NCI-H446 treated with DMSO at 0.1 percent for 48 hours (cell line): ENCODE results near the gene TAS2R46.
"Not testable (repeated sequence)": the region's sequence is repeated elsewhere in the genome, so short reads cannot be mapped to it uniquely, and the experiment has no call there.

Experiments
- DNase-seq: peaks from one replicate; lab custom pipeline; 2025; lab: John Stamatoyannopoulos, UW

The TAS2R46 gene

DNA sequence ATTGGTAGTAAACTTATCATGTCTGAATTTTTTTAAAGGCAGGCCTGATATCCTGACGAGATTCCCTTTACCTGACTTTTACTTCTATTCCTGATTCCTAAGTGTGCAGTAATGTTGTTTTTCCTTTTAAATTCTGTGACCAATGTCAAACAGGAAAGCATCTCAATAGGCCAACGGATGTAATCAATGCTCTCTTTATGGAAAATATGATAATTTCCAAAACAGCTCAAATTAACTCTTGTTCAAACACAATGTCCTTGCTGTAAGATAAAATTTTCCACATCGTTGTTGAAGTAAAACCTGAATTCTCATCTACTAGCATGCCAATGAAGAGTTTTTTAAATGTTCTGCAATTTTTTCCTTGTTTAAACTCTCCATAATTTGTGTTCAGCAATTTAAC lies 22.9 kb downstream of the TAS2R46 start:
- no peak for DNase-seq

DNA sequence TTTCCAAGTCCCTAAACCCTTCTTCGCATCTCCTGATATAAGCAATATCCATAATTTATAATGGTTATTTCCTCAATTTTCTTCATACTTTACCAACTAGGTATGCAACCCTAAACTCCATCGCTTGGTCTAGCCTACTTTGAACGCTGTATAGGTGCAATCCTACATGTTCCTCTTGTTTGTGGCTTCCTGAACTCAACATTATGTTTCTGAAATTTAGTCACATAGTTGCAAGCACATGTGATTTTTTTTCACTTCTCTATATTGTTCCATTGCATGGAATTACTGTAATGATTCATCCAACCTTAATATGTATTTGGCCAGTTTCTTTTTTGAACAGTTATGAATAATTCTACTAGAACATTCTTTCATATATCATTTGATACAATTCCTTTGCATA lies 28.1 kb downstream of the TAS2R46 start:
- DNase-seq, result not testable (repeated sequence)

DNA sequence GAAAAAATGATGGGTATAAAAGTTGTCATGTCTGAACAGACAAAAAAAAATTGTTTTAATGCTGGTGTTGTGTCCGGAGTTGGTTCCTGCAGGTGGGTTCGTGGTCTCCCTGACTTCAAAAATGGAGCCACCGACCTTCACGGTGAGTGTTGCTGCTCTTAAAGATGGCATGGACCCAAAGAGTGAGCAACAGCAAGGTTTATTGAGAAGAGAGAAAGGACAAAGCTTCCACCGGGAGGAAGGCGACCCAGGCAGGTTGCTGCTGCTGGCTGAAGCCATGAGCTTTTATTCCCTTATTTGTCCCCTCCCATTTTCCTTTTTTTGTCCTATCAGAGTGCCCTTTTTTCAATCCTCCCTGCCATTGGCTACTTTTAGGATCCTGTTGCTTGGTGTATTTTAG lies 30.8 kb downstream of the TAS2R46 start, which contains the start of gene TAS2R31:
Gene TAS2R31, minus strand, starts transcription at position 101 of the 400 bp plus-strand sequence. Its CDS starts 72 bp downstream, at position 29.
- DNase-seq, result no peak

DNA sequence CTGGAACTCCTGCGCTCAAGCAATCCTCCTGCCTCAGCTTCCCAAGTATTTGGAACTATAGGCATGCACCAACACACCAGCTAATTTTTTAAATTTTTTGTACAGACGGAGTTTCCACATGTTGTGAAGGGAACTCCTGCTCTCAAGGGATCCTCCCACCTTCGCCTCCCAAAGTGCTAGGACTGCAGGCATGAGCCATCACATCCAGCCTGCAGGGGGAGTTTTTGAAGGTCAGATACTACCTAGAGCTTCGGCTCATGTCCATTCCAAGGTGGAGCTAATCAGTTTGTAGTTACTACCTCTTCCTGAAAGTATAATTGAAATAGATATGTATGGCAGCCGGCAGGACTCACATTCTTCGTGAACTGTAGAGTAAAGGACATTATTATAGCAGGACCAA lies 36.0 kb downstream of the TAS2R46 start:
- no peak for DNase-seq

DNA sequence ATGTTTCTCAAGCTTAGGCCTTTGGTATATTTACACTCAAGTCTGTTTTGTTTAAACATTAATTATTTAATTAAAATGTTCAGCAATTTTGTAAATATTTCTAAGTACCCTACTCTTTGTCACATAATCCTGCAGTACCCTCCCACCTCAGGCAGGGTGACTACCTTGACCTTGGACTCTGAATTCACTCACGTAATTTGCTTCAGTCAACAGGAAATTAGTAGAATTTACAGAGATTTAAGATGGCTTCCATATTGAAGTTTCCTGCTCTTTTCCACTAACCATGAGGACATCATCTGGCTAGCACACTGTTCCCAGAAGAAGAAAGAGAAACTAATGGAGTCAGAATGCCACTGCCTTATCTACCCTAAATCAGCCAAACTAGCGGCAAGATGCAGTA lies 38.7 kb downstream of the TAS2R46 start:
- DNase-seq, result no peak

DNA sequence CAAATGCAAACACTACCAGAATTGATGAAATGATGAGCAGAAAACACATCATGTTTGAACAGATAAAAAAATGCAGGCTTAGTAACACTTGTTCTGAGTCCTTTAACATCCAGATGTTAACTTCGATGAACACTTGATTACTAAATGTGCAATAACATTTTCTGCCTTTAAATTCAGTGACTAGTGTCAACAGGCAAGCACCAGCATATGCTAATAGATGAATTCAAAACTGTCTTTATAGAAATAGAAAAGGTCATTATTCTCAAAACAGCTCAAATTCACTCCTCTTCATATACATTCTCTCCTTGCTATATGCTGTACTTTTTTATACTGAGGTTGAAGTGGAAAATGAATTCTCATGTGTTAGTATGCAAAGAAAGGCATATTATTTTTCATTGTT lies 39.6 kb downstream of the TAS2R46 start, which contains the start of gene TAS2R19:
Gene TAS2R19, minus strand, starts transcription at position 101 of the 400 bp plus-strand sequence. Its CDS starts 49 bp downstream, at position 52.
- no peak for DNase-seq

DNA sequence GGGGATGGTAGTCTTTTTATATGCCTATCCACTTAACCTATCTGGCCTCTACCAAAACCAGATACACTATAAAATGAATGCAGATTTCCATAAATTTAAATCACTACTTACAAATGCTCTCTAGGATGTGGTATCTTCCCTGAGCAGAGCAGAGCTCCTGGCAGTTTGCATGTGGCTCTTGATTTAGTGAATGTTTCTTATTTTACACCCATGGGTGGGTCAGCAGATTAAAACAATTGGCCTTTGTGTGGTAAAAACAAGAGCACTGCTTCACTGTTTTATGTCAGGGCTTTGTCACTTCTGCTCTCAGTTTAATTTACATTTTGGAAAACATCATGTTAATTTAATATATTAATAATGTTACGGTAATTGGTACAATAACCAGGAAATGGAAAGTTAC lies 45.2 kb downstream of the TAS2R46 start:
- no peak for DNase-seq

DNA sequence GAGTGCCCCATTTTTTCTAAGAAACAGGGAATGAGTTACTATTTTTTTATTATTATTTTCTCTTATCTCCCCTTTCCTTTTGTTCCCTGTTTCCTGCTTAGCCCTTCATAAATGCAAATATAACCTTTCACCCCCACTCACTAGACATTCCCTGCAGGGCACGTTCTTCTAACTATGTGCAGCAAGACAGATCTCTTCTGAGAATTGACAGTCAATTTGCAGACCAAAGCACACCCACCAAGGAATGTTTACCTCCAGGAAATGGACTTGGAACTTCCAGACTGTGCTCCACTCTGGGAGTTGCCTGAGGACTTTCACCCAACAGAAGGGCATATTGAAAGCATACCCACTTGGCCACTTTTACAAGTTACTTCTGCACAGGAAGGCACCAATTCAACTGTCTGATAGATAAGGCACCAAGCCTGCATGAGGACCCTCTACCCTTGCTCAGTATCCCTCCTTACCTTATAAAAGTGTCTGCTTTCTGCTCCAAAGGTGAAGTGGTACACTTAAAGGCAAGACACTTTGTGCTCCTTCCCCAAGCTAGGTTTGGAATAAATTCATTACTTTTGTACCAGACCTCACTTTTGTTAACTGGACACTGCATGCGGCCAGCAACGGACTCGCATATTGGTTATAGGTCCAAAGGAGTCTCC lies 46.2 kb downstream of the TAS2R46 start:
- no peak for DNase-seq

DNA sequence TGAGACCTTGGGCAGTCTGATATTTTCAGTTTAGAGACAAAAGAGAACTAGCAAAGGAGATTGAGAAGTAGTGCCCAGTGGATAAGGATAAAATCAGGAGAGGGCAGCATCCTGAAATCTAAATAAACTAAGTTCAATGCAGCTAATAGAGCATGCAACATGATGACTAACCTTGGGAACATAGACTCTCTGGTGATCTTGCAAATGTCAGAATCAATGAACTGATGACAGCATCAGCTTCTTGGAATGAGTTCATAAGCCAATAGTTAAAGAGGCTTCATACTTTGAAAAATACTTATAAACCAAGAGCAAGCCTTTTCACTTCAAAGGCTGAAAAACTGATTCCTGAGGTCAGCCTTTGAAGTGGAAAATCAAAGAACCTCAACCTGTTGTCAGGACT lies 47.9 kb downstream of the TAS2R46 start:
- DNase-seq, result no peak
